Chondrocyte (in vitro differentiated cells): ENCODE measurements around the gene EPB41L1. TPM values are rescaled to one million over a fixed set of nuclear protein-coding genes. Genes with fewer than 3 reads are reported as not detected.
A peak's percentile ranks its signal among the peaks of the same experiment; 100 is the strongest.

Experiments used
- DNase-seq: peaks from one replicate; pipeline ENCODE4 v3.0.0; 2021; ENCODE audit warnings: mixed read lengths, low spot score
- H3K27ac Mint-ChIP-seq: one replicate; pipeline ENCODE4 v1.8.0; 2021; ENCODE audit warnings: mild to moderate bottlenecking, moderate library complexity, mixed read lengths; ENCODE audit not compliant: unreplicated experiment
- H3K27me3 Mint-ChIP-seq: 2 replicates; pipeline ENCODE4 v1.8.0; 2021; ENCODE audit warnings: low read depth, mixed read lengths
- H3K36me3 Mint-ChIP-seq: 2 replicates; pipeline ENCODE4 v1.8.0; 2021; ENCODE audit warnings: low read depth, mixed read lengths
- H3K4me1 Mint-ChIP-seq: 2 replicates; pipeline ENCODE4 v1.8.0; 2021; ENCODE audit warnings: low read depth, mild to moderate bottlenecking, mixed read lengths
- H3K4me3 Mint-ChIP-seq: one replicate; pipeline ENCODE4 v1.8.0; 2021; ENCODE audit warnings: mild to moderate bottlenecking, moderate library complexity, mixed read lengths; ENCODE audit not compliant: unreplicated experiment
- H3K9me3 Mint-ChIP-seq: 2 replicates; pipeline ENCODE4 v1.8.0; 2021; ENCODE audit warnings: low read depth, mixed read lengths
- CTCF ChIP-seq: fragments of 200-600 bp; sonication (generic); IDR thresholded peaks from 2 replicates; pipeline ENCODE4 v1.5.0; 2021; ENCODE audit warnings: antibody characterized with exemption, mild to moderate bottlenecking, moderate library complexity
- total RNA-seq: library from RNA; stranded (reverse); gene quantifications from 3 replicates; pipeline ENCODE4 v1.2.1, GENCODE V29; 2021

The EPB41L1 gene
- total RNA-seq, 1 donor from 2014 or later: 42.1 TPM

- peaks cover 52% of the 10 kb centered on the region for H3K4me1 Mint-ChIP-seq
- H3K27ac Mint-ChIP-seq: no peak overlapping the region
- H3K9me3 Mint-ChIP-seq: no peaks in the 10 kb centered on the region
- H3K4me3 Mint-ChIP-seq: peak overlapping the region; percentile 59
- no peaks in the 10 kb centered on the region for H3K27me3 Mint-ChIP-seq
- no peak for DNase-seq
- H3K36me3 Mint-ChIP-seq: no peaks in the 10 kb centered on the region
- TF ChIP-seq CTCF: no peak
Measured at GRCh38 chr20:36153736-36154699, 522 bp upstream of the EPB41L1 start.

- H3K4me1 Mint-ChIP-seq: peaks cover 44% of the 10 kb centered on the region
Measured at GRCh38 chr20:36155629-36155971, 1.1 kb downstream of the EPB41L1 start.

DNA sequence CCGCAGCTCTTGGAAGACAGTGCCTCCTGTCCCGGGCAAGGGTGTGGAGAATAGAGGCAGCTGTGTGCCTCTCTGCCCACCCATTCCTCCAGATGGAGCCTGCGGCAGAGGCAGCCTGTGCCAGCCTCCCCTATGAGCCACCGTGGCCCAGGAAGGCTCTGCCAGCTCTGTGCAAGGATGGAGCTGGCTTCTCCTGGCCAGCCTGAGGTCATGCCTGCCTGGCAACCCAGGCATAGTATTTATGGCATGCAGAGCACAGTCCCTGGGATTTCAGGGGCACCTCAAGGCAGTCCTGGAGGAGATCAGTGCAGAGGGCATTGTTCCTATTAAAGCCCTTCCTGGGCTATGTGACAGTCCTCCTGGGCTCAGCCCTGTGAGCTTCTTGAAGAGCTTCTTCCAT is 1.5 kb downstream of the EPB41L1 start:
- H3K27ac Mint-ChIP-seq: no peak overlapping the region
- no peaks in the 10 kb centered on the region for H3K27me3 Mint-ChIP-seq
- no peak for DNase-seq
- H3K4me3 Mint-ChIP-seq: no peak overlapping the region
- TF ChIP-seq CTCF: no peak
- H3K36me3 Mint-ChIP-seq: no peaks in the 10 kb centered on the region
- peaks cover 41% of the 10 kb centered on the region for H3K4me1 Mint-ChIP-seq
- H3K9me3 Mint-ChIP-seq: no peaks in the 10 kb centered on the region

More at GRCh38 chr20:36155629-36155971, 1.1 kb downstream of the EPB41L1 start:
- Mint-ChIP-seq H3K27ac (no peak overlapping the region), H3K9me3 (no peaks in the 10 kb centered on the region), H3K4me3 (peak overlapping the region; percentile 77), H3K36me3 (no peaks in the 10 kb centered on the region), H3K27me3 (no peaks in the 10 kb centered on the region)
- no peak for DNase-seq
- no peak for TF ChIP-seq CTCF

DNA sequence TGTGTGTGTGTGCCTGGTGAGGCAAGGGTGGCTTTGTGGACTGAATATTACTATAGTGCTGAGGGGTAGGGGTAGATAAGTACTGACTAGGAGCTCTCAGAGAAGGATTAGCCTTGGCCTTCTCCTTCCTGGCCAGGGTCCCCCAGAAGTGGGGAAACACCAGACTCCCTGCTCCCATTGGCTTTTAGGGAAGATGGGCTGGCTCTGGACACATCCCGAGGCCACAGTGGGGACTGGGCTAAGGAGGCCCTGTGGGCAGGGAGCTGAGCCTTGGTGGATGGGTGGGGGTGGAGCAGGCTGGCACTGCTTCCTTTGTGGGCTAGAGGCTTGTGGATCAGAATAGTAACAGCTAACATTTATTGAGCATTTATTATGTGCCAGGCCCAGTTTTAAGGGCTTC is 3.1 kb downstream of the EPB41L1 start:
- DNase-seq: no peak
- Mint-ChIP-seq H3K4me1 (peaks cover 30% of the 10 kb centered on the region), H3K4me3 (no peak overlapping the region), H3K27ac (no peak overlapping the region), H3K27me3 (no peaks in the 10 kb centered on the region), H3K36me3 (no peaks in the 10 kb centered on the region), H3K9me3 (no peaks in the 10 kb centered on the region)
- TF ChIP-seq CTCF: no peak

DNA sequence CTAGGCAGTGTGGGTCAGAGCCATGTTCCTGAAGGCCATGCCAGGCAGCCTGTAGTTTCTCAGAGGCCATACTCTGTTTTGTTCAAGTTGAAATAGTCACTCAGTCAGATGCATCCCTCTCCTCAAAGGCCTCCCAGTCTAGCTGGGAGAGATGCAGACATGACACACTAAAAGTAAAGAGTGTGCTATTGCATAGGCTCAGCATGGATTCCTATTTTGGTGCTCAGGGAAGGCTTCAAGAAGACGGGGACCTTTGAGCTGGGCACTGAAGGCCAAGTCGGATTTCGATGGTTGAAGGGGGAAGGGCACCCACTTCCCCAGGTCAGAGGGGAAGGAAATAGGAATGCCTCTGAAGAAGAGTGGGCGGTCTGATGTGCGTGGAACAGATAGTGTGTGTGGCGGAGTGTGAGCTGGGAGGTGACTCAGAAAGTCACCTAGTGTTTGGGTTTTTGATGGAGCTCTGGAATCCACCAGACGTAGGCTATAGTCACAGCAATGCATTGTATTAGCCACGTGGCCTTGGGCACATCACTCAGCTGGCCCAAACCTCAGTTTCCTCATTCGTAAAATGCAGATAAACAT is 3.7 kb downstream of the EPB41L1 start:
- no peak for TF ChIP-seq CTCF
- H3K27me3 Mint-ChIP-seq: no peaks in the 10 kb centered on the region
- no peak overlapping the region for H3K27ac Mint-ChIP-seq
- no peaks in the 10 kb centered on the region for H3K9me3 Mint-ChIP-seq
- no peak overlapping the region for H3K4me3 Mint-ChIP-seq
- H3K4me1 Mint-ChIP-seq: peaks cover 27% of the 10 kb centered on the region
- DNase-seq: no peak
- no peaks in the 10 kb centered on the region for H3K36me3 Mint-ChIP-seq
